ENCODE results near the gene ARHGEF6.

ARHGEF6 gene

GRCh38 chrX:136691028-136691809 lies 89.5 kb downstream of the ARHGEF6 start:
- DNase-seq (ENCODE audit: low read depth): no peak

- DNase-seq (ENCODE audit: low read depth): no peak
Measured at GRCh38 chrX:136689436-136689835, 91.3 kb downstream of the ARHGEF6 start.

GRCh38 chrX:136687457-136687856 lies 93.3 kb downstream of the ARHGEF6 start:
- no peak for DNase-seq (ENCODE audit: low read depth)

- DNase-seq (ENCODE audit: low read depth): no peak
Measured at GRCh38 chrX:136684120-136684519, 96.6 kb downstream of the ARHGEF6 start.

GRCh38 chrX:136679531-136679930 lies 101.2 kb downstream of the ARHGEF6 start:
- no peak for DNase-seq (ENCODE audit: low read depth)

- DNase-seq (ENCODE audit: low read depth): no peak
Measured at GRCh38 chrX:136674270-136674985, 106.3 kb downstream of the ARHGEF6 start.

GRCh38 chrX:136671006-136671610 lies 109.6 kb downstream of the ARHGEF6 start:
- DNase-seq (ENCODE audit: low read depth): no peak

- no peak for DNase-seq (ENCODE audit: low read depth)
Measured at GRCh38 chrX:136667446-136668168, 113.1 kb downstream of the ARHGEF6 start.

- DNase-seq (ENCODE audit: low read depth): no peak
Measured at GRCh38 chrX:136666088-136666487, 114.6 kb downstream of the ARHGEF6 start.

- no peak for DNase-seq (ENCODE audit: low read depth)
Measured at GRCh38 chrX:136665258-136665900, 115.4 kb downstream of the ARHGEF6 start.

- no peak for DNase-seq (ENCODE audit: low read depth)
Measured at GRCh38 chrX:136662976-136663375, 117.8 kb downstream of the ARHGEF6 start.

GRCh38 chrX:136662104-136662503 lies 118.6 kb downstream of the ARHGEF6 start:
- DNase-seq (ENCODE audit: low read depth): no peak

GRCh38 chrX:136660896-136661295 lies 119.8 kb downstream of the ARHGEF6 start:
- no peak for DNase-seq (ENCODE audit: low read depth)

- no peak for DNase-seq (ENCODE audit: low read depth)
Measured at GRCh38 chrX:136659174-136659573, 121.6 kb downstream of the ARHGEF6 start.

- no peak for DNase-seq (ENCODE audit: low read depth)
Measured at GRCh38 chrX:136658151-136658550, 122.6 kb downstream of the ARHGEF6 start.

- DNase-seq (ENCODE audit: low read depth): no peak
Measured at GRCh38 chrX:136656361-136656964, 124.3 kb downstream of the ARHGEF6 start.

- no peak for DNase-seq (ENCODE audit: low read depth)
Measured at GRCh38 chrX:136652822-136653723, 127.7 kb downstream of the ARHGEF6 start.

- DNase-seq (ENCODE audit: low read depth): no peak
Measured at GRCh38 chrX:136650811-136651210, 129.9 kb downstream of the ARHGEF6 start.

- no peak for DNase-seq (ENCODE audit: low read depth)
Measured at GRCh38 chrX:136647677-136648360, 132.9 kb downstream of the ARHGEF6 start, which contains the start of gene CD40LG. CD40LG (plus strand) TSS chrX:136648158; CDS start chrX:136648249, 91 bp downstream.
